Mucosa of stomach (tissue), 1 donor: Measurements from ENCODE around the gene ASPSCR1.

Experiments
- H3K27me3 ChIP-seq: one replicate; pipeline ENCODE4 v1.7.0; 2013; ENCODE audit warnings: mild to moderate bottlenecking, low read length; ENCODE audit not compliant: control insufficient read depth, insufficient read depth
- H3K36me3 ChIP-seq: one replicate; pipeline ENCODE4 v1.7.0; 2013; ENCODE audit warnings: low read length; ENCODE audit not compliant: control insufficient read depth, insufficient read depth
- H3K4me1 ChIP-seq: one replicate; pipeline ENCODE4 v1.7.0; 2013; ENCODE audit warnings: mild to moderate bottlenecking, low read length; ENCODE audit not compliant: control insufficient read depth, insufficient read depth
- H3K4me3 ChIP-seq: one replicate; pipeline ENCODE4 v1.7.0; 2013; ENCODE audit warnings: low read length
- H3K9ac ChIP-seq: one replicate; pipeline ENCODE4 v1.7.0; 2013; ENCODE audit warnings: mild to moderate bottlenecking, low read length, moderate library complexity
- H3K9me3 ChIP-seq: one replicate; pipeline ENCODE4 v1.7.0; 2013; ENCODE audit warnings: mild to moderate bottlenecking, low read length, moderate library complexity; ENCODE audit not compliant: control insufficient read depth
- donor health status: Pancreatic carcinoma.

ASPSCR1 gene

GRCh38 chr17:82004517-82005455 is 27.4 kb downstream of the ASPSCR1 start:
- Histone ChIP-seq H3K4me1 (peaks cover 15% of the 10 kb centered on the region), H3K36me3 (no peaks in the 10 kb centered on the region), H3K9me3 (no peaks in the 10 kb centered on the region), H3K27me3 (no peaks in the 10 kb centered on the region), H3K4me3 (no peak overlapping the region), H3K9ac (no peak overlapping the region)

DNA sequence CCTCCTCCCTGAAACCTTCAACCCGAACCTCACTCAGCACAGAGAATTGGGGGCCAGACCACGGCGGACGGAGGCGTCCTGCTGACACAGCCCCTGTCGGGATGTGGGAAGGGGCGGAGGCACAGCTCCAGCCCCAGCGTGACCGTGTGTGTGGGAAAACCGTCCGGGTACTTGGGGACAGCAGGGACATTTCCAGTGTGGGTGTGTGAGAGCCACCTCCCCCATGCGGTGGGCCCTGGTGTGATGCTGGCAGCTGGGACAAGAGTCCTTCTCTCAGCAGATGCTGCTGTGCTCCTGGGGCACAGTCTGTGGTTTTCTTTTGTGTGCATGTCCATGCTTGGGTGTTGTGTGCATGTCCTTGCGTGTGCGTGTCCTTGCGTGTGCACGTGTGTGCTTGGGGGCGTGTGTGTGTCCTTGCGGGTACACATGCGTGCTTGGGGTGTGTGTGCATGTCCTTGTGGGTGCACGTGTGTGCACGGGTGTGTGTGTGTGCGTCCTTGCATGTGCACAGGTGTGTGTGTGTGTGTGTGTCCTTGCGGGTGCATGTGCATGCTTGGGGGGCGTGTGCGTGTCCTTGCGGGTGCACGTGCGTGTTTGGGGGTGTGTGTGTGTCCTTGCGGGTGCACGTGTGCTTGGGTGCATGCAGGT is 28.4 kb downstream of the ASPSCR1 start:
- no peak overlapping the region for H3K9ac ChIP-seq
- no peaks in the 10 kb centered on the region for H3K27me3 ChIP-seq
- no peaks in the 10 kb centered on the region for H3K9me3 ChIP-seq
- no peak overlapping the region for H3K4me3 ChIP-seq
- peaks cover 8% of the 10 kb centered on the region for H3K4me1 ChIP-seq
- no peaks in the 10 kb centered on the region for H3K36me3 ChIP-seq

DNA sequence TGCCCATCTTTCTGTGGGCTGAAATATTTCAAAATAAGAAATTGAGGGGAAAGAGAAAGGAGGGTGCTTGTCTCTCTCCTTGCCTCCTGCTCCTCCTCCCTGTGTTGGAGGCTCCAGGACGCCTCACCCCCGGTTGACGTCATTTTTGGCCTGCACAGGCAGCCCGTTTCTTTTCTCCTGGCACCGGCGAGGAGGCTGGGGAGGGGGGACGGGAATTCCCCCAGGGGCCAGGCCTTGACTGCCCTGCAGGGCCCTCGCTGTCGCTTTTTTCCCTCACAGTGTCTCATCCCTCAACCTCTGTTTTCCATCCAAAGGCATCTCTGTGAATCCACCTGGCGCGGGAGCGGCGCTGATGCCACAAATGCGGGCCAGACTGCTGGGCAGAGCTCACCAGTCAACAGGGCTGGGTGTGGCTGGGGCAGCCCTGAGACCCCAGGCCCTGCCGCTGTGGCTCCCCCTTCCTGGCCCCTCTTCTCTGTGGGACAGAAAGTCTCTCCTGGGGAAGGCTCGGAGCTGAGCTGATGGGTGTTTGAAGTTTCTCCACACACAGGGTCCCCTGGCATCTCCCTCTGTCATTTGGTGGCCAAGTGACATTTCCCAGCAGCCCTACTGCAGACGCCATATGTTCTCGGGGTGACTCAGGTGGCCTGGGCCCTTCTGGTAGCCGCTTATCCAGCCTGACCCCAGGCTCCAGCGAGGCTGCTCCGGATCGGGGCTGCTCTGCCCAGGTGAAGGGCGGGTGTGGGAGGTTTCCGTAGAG is 29.2 kb downstream of the ASPSCR1 start:
- Histone ChIP-seq H3K9ac (no peak overlapping the region), H3K27me3 (no peaks in the 10 kb centered on the region), H3K9me3 (no peaks in the 10 kb centered on the region), H3K36me3 (no peaks in the 10 kb centered on the region), H3K4me1 (peaks cover 4% of the 10 kb centered on the region), H3K4me3 (no peak overlapping the region)

DNA sequence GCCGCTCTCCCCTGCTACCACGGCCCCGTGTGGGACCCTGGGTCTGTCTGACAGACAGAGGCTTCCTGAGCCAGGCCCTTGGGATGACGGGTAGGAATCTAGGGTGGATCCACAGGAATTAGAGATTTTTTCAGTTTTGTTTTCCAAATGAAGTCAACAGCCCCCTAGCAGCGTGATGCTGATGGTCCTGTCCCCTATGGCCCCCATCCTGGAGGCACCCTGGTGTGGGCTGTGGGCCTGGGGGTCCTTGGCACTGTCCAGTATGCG is 29.7 kb downstream of the ASPSCR1 start:
- Histone ChIP-seq H3K27me3 (no peaks in the 10 kb centered on the region), H3K4me1 (peaks cover 4% of the 10 kb centered on the region), H3K9me3 (no peaks in the 10 kb centered on the region), H3K4me3 (no peak overlapping the region), H3K9ac (no peak overlapping the region), H3K36me3 (no peaks in the 10 kb centered on the region)

DNA sequence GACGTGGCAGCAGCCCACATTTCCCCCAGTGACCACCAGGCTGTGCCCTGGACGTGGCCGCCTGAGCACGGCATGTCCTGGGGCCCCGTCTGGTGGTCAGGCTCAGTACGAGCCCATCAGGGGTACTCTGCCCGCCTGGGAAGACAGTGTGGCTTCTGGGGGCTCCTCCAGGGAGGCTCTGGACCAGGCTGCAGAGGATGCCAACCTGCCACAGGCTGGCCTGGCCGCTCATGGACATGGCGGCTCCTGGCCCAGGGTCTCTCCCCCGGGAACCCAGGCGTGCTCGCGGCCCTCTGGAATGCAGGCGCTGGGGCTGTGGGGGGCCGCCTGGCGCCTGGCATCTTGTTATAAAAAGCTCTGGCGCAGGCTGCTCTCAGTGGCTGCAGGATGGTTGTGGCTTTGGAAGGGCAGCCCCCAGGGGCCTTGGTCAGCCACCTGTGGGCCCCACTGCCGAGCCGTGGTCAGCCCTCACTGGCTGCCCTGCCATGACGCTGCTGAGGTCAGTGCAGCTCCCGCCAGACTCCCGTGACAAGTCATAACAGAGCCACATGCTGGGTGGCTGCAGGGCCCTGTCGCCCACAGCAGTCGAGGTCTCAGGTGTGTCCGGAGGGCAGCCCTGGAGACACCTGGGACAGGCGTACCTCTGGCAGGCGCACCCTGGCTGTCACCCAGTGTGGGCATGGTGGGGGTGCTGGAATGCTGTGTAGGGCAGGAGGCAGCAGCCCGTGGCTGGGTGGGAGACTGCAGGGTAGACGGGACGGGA is 30.2 kb downstream of the ASPSCR1 start:
- no peak overlapping the region for H3K4me3 ChIP-seq
- H3K9ac ChIP-seq: no peak overlapping the region
- H3K27me3 ChIP-seq: no peaks in the 10 kb centered on the region
- H3K9me3 ChIP-seq: no peaks in the 10 kb centered on the region
- peaks cover 4% of the 10 kb centered on the region for H3K4me1 ChIP-seq
- no peaks in the 10 kb centered on the region for H3K36me3 ChIP-seq

GRCh38 chr17:82008258-82008940 is 31.0 kb downstream of the ASPSCR1 start:
- Histone ChIP-seq H3K4me3 (no peak overlapping the region), H3K36me3 (no peaks in the 10 kb centered on the region), H3K4me1 (peaks cover 2% of the 10 kb centered on the region), H3K9ac (no peak overlapping the region), H3K9me3 (no peaks in the 10 kb centered on the region), H3K27me3 (no peaks in the 10 kb centered on the region)

DNA sequence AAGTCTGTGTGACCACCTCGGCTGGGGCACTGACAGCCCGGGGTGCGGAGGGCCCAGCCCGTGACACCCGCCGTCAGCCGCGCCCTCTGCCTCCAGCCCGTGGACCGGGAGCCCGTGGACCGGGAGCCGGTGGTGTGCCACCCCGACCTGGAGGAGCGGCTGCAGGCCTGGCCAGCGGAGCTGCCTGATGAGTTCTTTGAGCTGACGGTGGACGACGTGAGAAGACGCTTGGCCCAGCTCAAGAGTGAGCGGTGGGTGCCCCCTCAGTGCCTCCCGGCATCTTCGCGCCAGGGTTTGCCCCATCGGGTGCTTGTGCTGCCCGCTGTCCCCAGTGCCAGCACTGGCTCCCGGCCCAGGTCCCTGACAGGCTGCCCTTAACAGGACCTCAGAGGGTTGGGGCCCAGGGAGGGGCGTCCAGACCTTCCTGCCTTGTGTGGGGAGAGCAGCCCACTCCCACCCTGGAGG is 31.5 kb downstream of the ASPSCR1 start:
- no peak overlapping the region for H3K9ac ChIP-seq
- H3K4me1 ChIP-seq: no peaks in the 10 kb centered on the region
- H3K27me3 ChIP-seq: no peaks in the 10 kb centered on the region
- H3K36me3 ChIP-seq: no peaks in the 10 kb centered on the region
- no peaks in the 10 kb centered on the region for H3K9me3 ChIP-seq
- no peak overlapping the region for H3K4me3 ChIP-seq

DNA sequence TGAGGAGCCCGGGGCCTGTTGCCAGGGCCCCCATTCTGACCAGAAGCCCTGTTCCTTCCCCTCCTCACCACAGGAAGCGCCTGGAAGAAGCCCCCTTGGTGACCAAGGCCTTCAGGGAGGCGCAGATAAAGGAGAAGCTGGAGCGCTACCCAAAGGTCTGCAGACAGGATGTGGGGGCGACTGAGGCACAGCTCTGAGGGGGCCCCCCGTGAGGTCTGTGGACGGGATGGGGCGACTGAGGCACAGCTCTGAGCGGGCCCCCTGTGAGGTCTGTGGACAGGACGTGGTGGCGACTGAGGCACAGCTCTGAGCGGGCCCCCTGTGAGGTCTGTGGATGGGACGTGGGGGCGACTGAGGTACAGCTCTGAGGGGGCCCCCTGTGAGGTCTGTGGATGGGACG is 32.0 kb downstream of the ASPSCR1 start:
- Histone ChIP-seq H3K9me3 (no peaks in the 10 kb centered on the region), H3K4me3 (no peak overlapping the region), H3K4me1 (no peaks in the 10 kb centered on the region), H3K36me3 (no peaks in the 10 kb centered on the region), H3K9ac (no peak overlapping the region), H3K27me3 (no peaks in the 10 kb centered on the region)

DNA sequence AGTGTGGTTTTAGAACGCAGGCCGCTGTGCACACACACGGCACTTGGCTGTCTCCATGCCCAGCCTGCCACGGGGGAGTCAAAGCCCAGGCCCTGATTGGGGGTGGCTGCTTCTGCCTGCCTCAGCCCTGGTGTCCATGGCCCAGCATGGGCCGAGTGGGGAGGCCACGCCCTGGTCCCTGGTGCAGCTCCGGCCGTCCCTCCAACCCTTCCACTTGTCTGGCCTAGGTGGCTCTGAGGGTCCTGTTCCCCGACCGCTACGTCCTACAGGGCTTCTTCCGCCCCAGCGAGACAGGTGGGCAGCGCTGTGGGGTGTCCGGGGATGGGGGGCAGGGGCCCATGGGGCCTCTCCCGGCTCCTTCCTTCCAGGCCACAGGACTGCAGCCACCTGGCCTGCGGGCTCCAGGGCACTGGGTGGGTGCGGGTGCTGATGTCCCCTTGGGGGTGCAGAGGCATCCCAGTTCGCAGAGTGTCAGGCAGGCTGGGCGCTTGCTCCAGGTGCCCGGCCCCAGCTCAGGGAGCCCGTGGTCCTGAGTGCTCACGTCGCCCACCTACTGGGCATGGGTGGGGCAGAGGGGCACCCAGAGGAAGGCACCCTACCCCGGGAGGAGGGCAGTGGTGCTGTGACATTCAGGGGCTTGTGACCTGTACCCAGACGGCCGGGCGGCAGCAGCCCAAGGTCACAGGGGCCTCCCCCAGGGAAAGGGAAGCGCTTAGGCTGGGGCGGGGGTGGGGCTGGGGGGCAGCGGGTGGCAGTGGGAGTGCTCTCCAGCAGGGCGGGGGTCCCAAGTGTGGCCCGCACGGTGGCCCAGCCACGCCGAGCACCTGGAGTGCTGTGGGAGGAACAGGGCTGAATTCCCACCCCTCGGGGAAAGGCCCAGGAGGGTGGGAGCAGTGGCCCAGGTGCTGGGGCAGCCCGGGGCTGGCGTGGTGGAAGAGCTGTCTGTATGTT is 33.4 kb downstream of the ASPSCR1 start:
- no peak overlapping the region for H3K4me3 ChIP-seq
- H3K27me3 ChIP-seq: no peaks in the 10 kb centered on the region
- H3K4me1 ChIP-seq: no peaks in the 10 kb centered on the region
- H3K9ac ChIP-seq: no peak overlapping the region
- H3K9me3 ChIP-seq: no peaks in the 10 kb centered on the region
- H3K36me3 ChIP-seq: no peaks in the 10 kb centered on the region

GRCh38 chr17:82011617-82012187 is 34.3 kb downstream of the ASPSCR1 start:
- Histone ChIP-seq H3K9me3 (no peaks in the 10 kb centered on the region), H3K4me1 (no peaks in the 10 kb centered on the region), H3K27me3 (no peaks in the 10 kb centered on the region), H3K9ac (no peak overlapping the region), H3K4me3 (no peak overlapping the region), H3K36me3 (no peaks in the 10 kb centered on the region)
